22Rv1 (cell line): ENCODE results near the gene KSR2.

ENCODE experiments used
- CTCF ChIP-seq: fragments of 450-650 bp; IDR thresholded peaks from 2 replicates; pipeline ENCODE4 v1.5.1; 2017; ENCODE audit warnings: mild to moderate bottlenecking
- ZFX ChIP-seq: fragments of 450-650 bp; IDR thresholded peaks from 2 replicates; pipeline ENCODE4 v1.6.1; 2017; ENCODE audit warnings: antibody characterized with exemption, borderline replicate concordance

GRCh38 chr12:117738233-117738632 lies 230.6 kb downstream of the KSR2 start:
- TF ChIP-seq CTCF (no peak), ZFX (no peak)
